NCI-H2196 treated with DMSO at 0.1 percent for 48 hours (cell line): Measurements from ENCODE around the gene MUCL1.

Experiments
- DNase-seq: peaks from one replicate; lab custom pipeline; 2025; ENCODE audit not compliant: unreplicated experiment; lab: John Stamatoyannopoulos, UW

Gene MUCL1

DNA sequence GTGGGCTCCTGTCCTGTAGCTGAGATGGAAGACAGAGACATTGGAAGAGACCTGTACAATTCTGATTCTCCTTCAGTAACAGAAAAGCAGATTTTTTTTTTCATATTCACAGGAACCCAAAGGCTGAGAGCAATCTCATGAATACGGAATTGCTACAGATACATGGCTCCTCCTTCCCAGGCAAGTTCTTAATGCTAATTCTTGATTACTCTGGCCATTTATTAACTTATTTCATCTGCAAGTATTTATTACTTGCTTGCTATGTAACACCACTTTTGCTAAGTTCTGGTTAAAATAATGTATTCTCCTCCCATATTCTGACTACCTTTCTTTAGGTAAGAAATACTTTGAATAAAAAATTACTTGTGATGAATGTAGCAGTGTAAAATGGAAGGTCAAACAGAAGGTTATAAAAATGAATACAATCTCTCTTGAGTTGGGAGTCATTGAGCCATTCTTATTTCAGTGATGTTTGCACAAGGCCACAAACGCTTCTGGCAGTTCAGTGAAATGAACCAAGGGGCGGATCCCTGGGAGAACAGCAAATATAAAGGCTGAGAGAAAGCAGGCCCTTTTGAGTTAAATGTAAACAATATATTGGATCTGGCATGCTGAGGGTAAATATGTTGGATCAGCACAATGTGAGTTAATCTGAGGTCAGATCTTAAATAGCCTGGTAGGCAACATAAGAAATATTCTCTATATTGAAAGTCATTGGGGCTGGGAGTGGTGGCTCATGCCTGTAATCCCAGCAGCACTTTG, 37.6 kb downstream of the MUCL1 start:
- peak; percentile 94 for DNase-seq
